Epithelial cell of alveolus of lung (primary cell): ENCODE results near the gene CRACR2A. TPM values are rescaled to one million over a fixed set of nuclear protein-coding genes. Genes with fewer than 3 reads are reported as not detected.

Source experiments
- total RNA-seq: library from RNA; depleted of rRNA; stranded (reverse); fragments of >200 nt; gene quantifications from 2 replicates; pipeline ENCODE4 v1.2.1, GENCODE V29; 2015

The CRACR2A gene
- total RNA-seq = 0.80 and 4.5 TPM in 2 replicates

GRCh38 chr12:3752741-3753486 is at the start of gene CRACR2A:
Gene CRACR2A (minus strand): TSS chr12:3753109. CDS start chr12:3696999, 56,110 bp downstream.

Other genes with a start within 250 kb of the CRACR2A start
- 3.9 and 7.7 TPM in 2 replicates for gene PARP11, start 120.3 kb upstream of the CRACR2A start, total RNA-seq